Measurements from ENCODE around the gene ZNF69. TPM values are rescaled to one million over a fixed set of nuclear protein-coding genes. Genes with fewer than 3 reads are reported as not detected.
A peak's percentile ranks its signal among the peaks of the same experiment; 100 is the strongest.

ZNF69 gene
- total and polyA plus RNA-seq, 2 of the 13 experiments (the other 11 are each of a cell fraction or from before 2014, with no cell fraction given), result 9.6 to 21.0 TPM

DNA sequence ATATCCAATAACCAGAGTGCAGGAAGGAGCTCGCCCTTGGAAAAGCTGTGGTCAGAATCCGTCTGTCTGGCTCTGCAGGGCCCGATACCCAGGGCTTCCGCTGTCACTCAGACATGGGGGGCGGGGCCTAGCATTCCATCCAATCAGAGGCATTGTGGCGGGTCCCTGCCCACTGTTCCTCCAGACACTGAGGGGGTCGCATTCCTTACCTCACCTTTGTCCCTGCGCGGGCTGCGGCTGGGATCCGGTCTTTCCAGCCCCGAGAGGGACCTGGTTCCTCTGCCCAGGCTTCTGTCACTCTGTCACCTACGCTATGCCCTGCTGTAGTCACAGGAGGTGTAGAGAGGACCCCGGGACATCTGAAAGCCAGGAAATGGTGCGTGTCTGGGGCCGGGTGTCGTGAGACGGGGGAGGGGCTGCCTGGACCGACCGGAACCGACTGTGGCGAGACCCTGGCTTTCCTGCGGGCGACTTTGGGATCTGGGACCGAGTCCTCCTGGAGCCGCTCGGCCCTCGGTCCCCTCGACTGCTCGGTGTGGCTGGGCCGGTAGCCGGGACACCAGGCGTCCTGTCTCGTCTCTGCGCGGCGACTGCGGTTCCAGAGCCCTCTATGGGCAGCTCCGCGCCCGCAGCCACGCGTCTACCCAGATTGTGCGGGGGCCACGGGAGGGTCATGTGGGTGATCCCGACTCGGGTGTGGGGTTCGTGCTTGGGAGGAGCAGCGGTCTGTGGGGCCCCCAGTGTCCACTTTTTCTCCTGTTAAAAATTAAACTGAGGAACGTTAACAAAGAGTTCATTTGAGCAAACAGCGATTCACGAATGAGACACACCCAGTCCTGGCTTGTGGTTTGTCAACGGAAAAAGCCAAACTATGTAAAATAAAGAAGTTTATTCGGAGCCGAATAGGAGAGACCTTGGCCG, at the start of gene ZNF69 (continued):
- TF ChIP-seq SMYD3 (CRISPR knock-in tag; IDR thresholded peaks at IDR 0.05) (0 out of 2 replicates have a peak, but pooled peaks have one; percentile 60), TGIF2 (CRISPR knock-in tag; IDR thresholded peaks at IDR 0.05) (peak; percentile 50; the same call in 1 of the 2 replicates), SAP130 (CRISPR knock-in tag; IDR thresholded peaks at IDR 0.05; ENCODE audit: low read depth) (peak; percentile 82), AGO2 (optimal IDR thresholded peaks at IDR 0.05; ENCODE audit: low read depth, low read length) (peak; percentile 93), ZSCAN29 (CRISPR knock-in tag; conservative IDR thresholded peaks at IDR 0.05) (peak; percentile 88), JUNB (CRISPR knock-in tag; IDR thresholded peaks at IDR 0.05; ENCODE audit: borderline replicate concordance) (no peak), PHF8 (CRISPR knock-in tag; IDR thresholded peaks at IDR 0.05) (peak; percentile 79), ZNF343 (CRISPR knock-in tag; IDR thresholded peaks at IDR 0.05) (peak; percentile 5; the same call in 1 of the 2 replicates), ZNF451 (CRISPR knock-in tag; IDR thresholded peaks at IDR 0.05) (0 out of 2 replicates have a peak, but pooled peaks have one; percentile 39), SPEN (CRISPR knock-in tag; IDR thresholded peaks at IDR 0.05; ENCODE audit: low read depth) (peak; percentile 57; the same call in 1 of the 2 replicates), ZBTB7A (CRISPR knock-in tag; IDR thresholded peaks at IDR 0.05) (peak; percentile 90), TAF1 (CRISPR knock-in tag; IDR thresholded peaks at IDR 0.05) (peak; percentile 87), FOSL2 (CRISPR knock-in tag; IDR thresholded peaks at IDR 0.05) (peak; percentile 18; the same call in 1 of the 2 replicates), SRY (CRISPR knock-in tag; IDR thresholded peaks at IDR 0.05) (peak; percentile 54; the same call in 1 of the 2 replicates), ZNF10 (CRISPR knock-in tag; IDR thresholded peaks at IDR 0.05; ENCODE audit: borderline replicate concordance, low read depth) (no peak)
- TF ChIP-seq, protein P1, sequence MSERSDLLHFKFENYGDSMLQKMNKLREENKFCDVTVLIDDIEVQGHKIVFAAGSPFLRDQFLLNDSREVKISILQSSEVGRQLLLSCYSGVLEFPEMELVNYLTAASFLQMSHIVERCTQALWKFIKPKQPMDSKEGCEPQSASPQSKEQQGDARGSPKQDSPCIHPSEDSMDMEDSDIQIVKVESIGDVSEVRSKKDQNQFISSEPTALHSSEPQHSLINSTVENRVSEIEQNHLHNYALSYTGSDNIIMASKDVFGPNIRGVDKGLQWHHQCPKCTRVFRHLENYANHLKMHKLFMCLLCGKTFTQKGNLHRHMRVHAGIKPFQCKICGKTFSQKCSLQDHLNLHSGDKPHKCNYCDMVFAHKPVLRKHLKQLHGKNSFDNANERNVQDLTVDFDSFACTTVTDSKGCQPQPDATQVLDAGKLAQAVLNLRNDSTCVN (CRISPR knock-in tag; IDR thresholded peaks at IDR 0.05; ENCODE audit: borderline replicate concordance), result no peak; the same call in 1 of the 2 replicates
- TF ChIP-seq, protein P2, sequence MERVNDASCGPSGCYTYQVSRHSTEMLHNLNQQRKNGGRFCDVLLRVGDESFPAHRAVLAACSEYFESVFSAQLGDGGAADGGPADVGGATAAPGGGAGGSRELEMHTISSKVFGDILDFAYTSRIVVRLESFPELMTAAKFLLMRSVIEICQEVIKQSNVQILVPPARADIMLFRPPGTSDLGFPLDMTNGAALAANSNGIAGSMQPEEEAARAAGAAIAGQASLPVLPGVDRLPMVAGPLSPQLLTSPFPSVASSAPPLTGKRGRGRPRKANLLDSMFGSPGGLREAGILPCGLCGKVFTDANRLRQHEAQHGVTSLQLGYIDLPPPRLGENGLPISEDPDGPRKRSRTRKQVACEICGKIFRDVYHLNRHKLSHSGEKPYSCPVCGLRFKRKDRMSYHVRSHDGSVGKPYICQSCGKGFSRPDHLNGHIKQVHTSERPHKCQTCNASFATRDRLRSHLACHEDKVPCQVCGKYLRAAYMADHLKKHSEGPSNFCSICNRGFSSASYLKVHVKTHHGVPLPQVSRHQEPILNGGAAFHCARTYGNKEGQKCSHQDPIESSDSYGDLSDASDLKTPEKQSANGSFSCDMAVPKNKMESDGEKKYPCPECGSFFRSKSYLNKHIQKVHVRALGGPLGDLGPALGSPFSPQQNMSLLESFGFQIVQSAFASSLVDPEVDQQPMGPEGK (CRISPR knock-in tag; IDR thresholded peaks at IDR 0.05), result peak; percentile 93
- TF ChIP-seq, protein P3, sequence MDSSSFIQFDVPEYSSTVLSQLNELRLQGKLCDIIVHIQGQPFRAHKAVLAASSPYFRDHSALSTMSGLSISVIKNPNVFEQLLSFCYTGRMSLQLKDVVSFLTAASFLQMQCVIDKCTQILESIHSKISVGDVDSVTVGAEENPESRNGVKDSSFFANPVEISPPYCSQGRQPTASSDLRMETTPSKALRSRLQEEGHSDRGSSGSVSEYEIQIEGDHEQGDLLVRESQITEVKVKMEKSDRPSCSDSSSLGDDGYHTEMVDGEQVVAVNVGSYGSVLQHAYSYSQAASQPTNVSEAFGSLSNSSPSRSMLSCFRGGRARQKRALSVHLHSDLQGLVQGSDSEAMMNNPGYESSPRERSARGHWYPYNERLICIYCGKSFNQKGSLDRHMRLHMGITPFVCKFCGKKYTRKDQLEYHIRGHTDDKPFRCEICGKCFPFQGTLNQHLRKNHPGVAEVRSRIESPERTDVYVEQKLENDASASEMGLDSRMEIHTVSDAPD (CRISPR knock-in tag; IDR thresholded peaks at IDR 0.05), result peak; percentile 49; the same call in 1 of the 2 replicates
- TF ChIP-seq, protein P4, sequence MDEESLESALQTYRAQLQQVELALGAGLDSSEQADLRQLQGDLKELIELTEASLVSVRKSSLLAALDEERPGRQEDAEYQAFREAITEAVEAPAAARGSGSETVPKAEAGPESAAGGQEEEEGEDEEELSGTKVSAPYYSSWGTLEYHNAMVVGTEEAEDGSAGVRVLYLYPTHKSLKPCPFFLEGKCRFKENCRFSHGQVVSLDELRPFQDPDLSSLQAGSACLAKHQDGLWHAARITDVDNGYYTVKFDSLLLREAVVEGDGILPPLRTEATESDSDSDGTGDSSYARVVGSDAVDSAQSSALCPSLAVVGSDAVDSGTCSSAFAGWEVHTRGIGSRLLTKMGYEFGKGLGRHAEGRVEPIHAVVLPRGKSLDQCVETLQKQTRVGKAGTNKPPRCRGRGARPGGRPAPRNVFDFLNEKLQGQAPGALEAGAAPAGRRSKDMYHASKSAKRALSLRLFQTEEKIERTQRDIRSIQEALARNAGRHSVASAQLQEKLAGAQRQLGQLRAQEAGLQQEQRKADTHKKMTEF (CRISPR knock-in tag; IDR thresholded peaks at IDR 0.05), result peak; percentile 77
- TF ChIP-seq, protein P5, sequence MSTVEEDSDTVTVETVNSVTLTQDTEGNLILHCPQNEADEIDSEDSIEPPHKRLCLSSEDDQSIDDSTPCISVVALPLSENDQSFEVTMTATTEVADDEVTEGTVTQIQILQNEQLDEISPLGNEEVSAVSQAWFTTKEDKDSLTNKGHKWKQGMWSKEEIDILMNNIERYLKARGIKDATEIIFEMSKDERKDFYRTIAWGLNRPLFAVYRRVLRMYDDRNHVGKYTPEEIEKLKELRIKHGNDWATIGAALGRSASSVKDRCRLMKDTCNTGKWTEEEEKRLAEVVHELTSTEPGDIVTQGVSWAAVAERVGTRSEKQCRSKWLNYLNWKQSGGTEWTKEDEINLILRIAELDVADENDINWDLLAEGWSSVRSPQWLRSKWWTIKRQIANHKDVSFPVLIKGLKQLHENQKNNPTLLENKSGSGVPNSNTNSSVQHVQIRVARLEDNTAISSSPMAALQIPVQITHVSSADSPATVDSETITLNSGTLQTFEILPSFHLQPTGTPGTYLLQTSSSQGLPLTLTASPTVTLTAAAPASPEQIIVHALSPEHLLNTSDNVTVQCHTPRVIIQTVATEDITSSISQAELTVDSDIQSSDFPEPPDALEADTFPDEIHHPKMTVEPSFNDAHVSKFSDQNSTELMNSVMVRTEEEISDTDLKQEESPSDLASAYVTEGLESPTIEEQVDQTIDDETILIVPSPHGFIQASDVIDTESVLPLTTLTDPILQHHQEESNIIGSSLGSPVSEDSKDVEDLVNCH (CRISPR knock-in tag; IDR thresholded peaks at IDR 0.05), result 0 out of 2 replicates have a peak, but pooled peaks have one; percentile 67
